ENCODE results near the gene NCKAP5L. TPM values are rescaled to one million over a fixed set of nuclear protein-coding genes. Genes with fewer than 3 reads are reported as not detected.

Gene NCKAP5L
- total RNA-seq, 1 experiment from 2014 or later: 28.2 TPM

- Histone ChIP-seq H3K36me3 (ENCODE audit: insufficient read depth, low read length, poor library complexity, severe bottlenecking) (peaks cover 11% of the 10 kb centered on the region), H3K4me3 (ENCODE audit: low read depth, low read length, poor library complexity, severe bottlenecking) (no peak overlapping the region), H3K4me1 (ENCODE audit: insufficient read depth, low read length, poor library complexity, severe bottlenecking) (no peaks in the 10 kb centered on the region), H3K27me3 (replicated peaks; ENCODE audit: insufficient read depth, low read depth, low read length, poor library complexity) (no peaks in the 10 kb centered on the region), H3K9me3 (ENCODE audit: low read depth, low read length, poor library complexity, severe bottlenecking) (no peaks in the 10 kb centered on the region), H3K27ac (ENCODE audit: low read depth, low read length, poor library complexity, severe bottlenecking) (no peak overlapping the region)
- TF ChIP-seq CTCF (conservative IDR thresholded peaks at IDR 0.05; ENCODE audit: low read depth, low read length): no peak
- TF ChIP-seq EZH2 (IDR thresholded peaks at IDR 0.05; ENCODE audit: borderline replicate concordance, low read depth, low read length, poor library complexity, severe bottlenecking): no peak
- intact Hi-C loops (cut with micrococcal nuclease; ENCODE audit: unreplicated experiment): no loop called here
- no peak for DNase-seq (ENCODE audit: low spot score)
- ChIA-PET CTCF (interaction anchor here (0.6 kb wide), 1 partner anchor 37 kb away, joined by 9 read pairs; no protein-coding TSS in a partner anchor), POLR2A (ENCODE audit: low non-redundant PET) (no interaction called here)
- BruUV-seq (replicated peaks): no TSS peak
Observed at GRCh38 chr12:49797449-49797776, 30.8 kb downstream of the NCKAP5L start.

- Histone ChIP-seq H3K9me3 (ENCODE audit: low read depth, low read length, poor library complexity, severe bottlenecking) (no peaks in the 10 kb centered on the region), H3K27ac (ENCODE audit: low read depth, low read length, poor library complexity, severe bottlenecking) (no peak overlapping the region), H3K27me3 (replicated peaks; ENCODE audit: insufficient read depth, low read depth, low read length, poor library complexity) (no peaks in the 10 kb centered on the region), H3K4me1 (ENCODE audit: insufficient read depth, low read length, poor library complexity, severe bottlenecking) (no peaks in the 10 kb centered on the region), H3K4me3 (ENCODE audit: low read depth, low read length, poor library complexity, severe bottlenecking) (no peak overlapping the region), H3K36me3 (ENCODE audit: insufficient read depth, low read length, poor library complexity, severe bottlenecking) (peaks cover 11% of the 10 kb centered on the region)
- BruUV-seq (replicated peaks): no TSS peak
- CTCF ChIA-PET: interaction anchor here (0.6 kb wide), 1 partner anchor 38 kb away, joined by 9 read pairs; no protein-coding TSS in a partner anchor
- TF ChIP-seq CTCF (conservative IDR thresholded peaks at IDR 0.05; ENCODE audit: low read depth, low read length) (no peak), EZH2 (IDR thresholded peaks at IDR 0.05; ENCODE audit: borderline replicate concordance, low read depth, low read length, poor library complexity, severe bottlenecking) (no peak)
- POLR2A ChIA-PET (ENCODE audit: low non-redundant PET): no interaction called here
- no peak for DNase-seq (ENCODE audit: low spot score)
- intact Hi-C loops (cut with micrococcal nuclease; ENCODE audit: unreplicated experiment): no loop called here
Observed at GRCh38 chr12:49796606-49797448, 31.4 kb downstream of the NCKAP5L start.

- no peaks in the 10 kb centered on the region for H3K27me3 ChIP-seq (replicated peaks; ENCODE audit: insufficient read depth, low read depth, low read length, poor library complexity)
- intact Hi-C loops (cut with micrococcal nuclease; ENCODE audit: unreplicated experiment): no loop called here
- H3K27ac ChIP-seq (ENCODE audit: low read depth, low read length, poor library complexity, severe bottlenecking): no peak overlapping the region
- no peak overlapping the region for H3K4me3 ChIP-seq (ENCODE audit: low read depth, low read length, poor library complexity, severe bottlenecking)
- no peak for TF ChIP-seq EZH2 (IDR thresholded peaks at IDR 0.05; ENCODE audit: borderline replicate concordance, low read depth, low read length, poor library complexity, severe bottlenecking)
- no peak for TF ChIP-seq CTCF (conservative IDR thresholded peaks at IDR 0.05; ENCODE audit: low read depth, low read length)
- no peaks in the 10 kb centered on the region for H3K4me1 ChIP-seq (ENCODE audit: insufficient read depth, low read length, poor library complexity, severe bottlenecking)
- CTCF ChIA-PET: no interaction called here
- no peaks in the 10 kb centered on the region for H3K9me3 ChIP-seq (ENCODE audit: low read depth, low read length, poor library complexity, severe bottlenecking)
- DNase-seq (ENCODE audit: low spot score): no peak
- POLR2A ChIA-PET (ENCODE audit: low non-redundant PET): no interaction called here
- BruUV-seq (replicated peaks): no TSS peak
- H3K36me3 ChIP-seq (ENCODE audit: insufficient read depth, low read length, poor library complexity, severe bottlenecking): peaks cover 4% of the 10 kb centered on the region
Observed at GRCh38 chr12:49796155-49796554, 32.1 kb downstream of the NCKAP5L start.
